GM19035 (cell line): ENCODE results near the gene RNF157.
"Not testable (repeated sequence)": the region's sequence is repeated elsewhere in the genome, so short reads cannot be mapped to it uniquely, and the experiment has no call there.

ENCODE experiments used
- ATAC-seq: cut with Tn5 transposase; IDR thresholded peaks from one replicate; pipeline ENCODE4 v1.9.1; 2021; ENCODE audit not compliant: unreplicated experiment

RNF157 gene

GRCh38 chr17:76270770-76271668 lies 30.7 kb upstream of the RNF157 start:
- peak; percentile 0 for ATAC-seq

DNA sequence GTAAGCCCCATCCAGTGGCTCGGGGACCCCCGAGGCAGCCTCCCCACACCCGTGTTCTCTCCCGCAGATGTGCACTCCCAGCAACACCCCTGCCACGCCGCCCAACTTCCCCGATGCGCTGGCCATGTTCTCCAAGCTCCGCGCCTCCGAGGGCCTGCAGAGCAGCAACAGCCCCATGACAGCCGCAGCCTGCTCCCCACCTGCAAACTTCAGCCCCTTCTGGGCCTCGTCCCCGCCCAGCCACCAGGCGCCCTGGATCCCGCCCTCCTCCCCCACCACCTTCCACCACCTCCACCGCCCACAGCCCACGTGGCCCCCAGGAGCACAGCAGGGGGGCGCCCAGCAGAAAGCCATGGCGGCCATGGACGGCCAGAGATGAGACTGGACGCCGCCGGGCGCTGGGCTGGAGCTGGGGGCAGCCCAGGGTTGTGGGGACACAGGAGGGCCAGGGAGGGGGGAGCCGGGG lies 29.9 kb upstream of the RNF157 start:
- ATAC-seq, result no peak

DNA sequence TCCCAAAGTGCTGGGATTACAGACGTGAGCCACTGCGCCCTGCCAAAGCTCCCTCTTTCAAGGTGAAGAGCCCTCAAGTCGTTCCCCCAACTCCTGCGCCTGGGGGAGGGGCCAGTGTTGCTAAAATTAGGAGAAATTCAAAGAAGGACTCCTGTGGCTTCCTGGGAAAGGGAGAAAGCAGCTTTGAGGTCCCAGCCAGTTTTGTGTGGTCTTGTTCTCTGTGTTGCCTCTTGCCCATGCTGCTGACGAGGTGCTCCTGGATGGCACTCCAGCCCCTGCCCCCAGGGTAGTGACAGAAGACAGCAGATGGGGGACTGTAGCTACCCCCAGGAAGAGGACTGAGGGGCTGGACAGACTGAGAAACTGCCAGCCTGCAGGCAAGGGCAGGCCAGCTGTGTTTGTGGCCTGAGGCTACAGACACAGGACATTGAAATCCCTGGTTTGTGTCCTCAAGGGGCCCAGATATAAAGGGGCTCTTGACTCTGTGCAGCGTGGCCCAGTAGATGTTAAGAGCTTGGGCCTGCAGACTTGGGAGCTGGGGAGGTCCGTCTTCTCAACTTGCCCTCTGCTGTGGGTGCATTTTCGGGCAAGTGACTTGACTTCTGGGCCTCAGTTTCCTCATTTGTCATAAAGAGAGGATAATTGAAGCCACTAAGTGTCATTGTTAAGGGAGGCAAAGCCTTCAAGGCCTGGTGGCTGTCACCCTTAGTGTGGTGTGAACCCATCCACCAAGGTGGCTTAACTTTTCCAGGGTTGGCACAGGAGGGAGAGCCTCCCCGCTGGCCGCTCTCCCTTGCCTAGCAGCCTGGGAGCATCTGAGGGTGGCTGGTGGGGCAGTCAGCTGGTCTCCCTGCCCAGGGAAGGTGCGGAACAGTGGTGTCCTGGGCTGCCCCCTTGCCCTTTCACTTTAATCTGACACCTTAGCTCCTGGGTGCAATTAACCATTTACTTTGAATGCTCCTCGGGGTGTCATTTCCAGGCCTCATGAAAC lies 29.0 kb upstream of the RNF157 start:
- ATAC-seq, result no peak

GRCh38 chr17:76268015-76268749 lies 27.9 kb upstream of the RNF157 start:
- ATAC-seq, result no peak

- not testable (repeated sequence) for ATAC-seq
Measured at GRCh38 chr17:76267581-76268001, 27.3 kb upstream of the RNF157 start.

DNA sequence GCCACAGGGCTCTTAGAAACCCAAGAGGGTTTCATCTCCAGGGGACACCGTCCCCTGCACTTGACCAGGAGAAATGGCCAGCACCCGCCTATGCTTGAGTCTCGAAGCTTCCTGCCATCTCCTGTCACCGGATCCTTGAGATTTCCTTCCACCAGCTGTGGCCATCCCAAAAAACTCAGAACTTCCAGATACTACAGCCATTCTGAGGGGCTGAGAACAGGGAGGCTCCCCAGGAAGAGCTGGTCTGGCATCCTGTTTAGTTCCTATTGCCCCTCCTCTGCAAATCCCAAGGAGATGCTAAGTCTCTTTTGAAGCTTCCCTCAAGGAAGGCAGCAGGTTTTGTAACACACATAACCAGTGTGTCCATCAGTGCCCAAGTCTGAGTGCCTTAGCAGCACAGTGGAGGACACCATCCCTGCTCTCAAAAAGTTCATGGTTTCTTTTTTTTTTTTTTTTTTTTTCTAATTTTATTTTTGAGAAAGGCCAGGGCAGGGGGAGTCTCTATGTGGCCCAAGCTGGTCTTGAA lies 26.8 kb upstream of the RNF157 start:
- ATAC-seq, result no peak

DNA sequence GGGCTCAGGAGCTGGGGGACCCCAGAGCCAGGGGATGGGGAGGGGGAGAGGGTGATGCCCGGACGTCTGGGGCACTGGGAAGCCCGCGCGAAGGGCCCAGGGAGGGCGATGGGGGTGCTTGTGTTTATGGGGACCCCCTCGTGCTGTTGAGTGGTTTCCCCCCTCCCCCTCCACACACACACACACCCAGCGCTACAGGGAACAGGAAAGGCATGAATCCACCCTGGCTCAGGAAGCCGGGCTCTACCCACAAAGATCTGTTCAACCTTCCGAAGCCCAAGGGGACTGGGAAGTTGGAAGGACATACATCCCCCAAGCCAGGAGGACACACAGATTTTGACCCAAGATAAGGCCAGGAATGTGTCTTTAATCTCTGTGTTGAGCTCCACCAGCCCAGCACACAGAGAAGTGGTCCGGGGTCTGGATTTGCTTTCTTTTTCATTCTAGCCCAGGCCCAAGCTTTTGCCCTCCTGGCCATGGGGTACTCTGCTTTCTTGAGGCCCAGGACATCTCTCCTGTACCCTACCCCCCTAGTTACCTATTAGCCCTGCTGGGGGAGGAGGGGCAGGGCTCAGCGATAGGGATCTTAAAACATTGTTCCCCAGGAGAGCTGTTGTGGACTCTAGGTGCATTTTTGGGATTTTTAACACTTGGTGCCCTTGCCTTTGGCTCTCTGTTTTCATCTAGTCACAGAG lies 26.1 kb upstream of the RNF157 start:
- ATAC-seq, result no peak

DNA sequence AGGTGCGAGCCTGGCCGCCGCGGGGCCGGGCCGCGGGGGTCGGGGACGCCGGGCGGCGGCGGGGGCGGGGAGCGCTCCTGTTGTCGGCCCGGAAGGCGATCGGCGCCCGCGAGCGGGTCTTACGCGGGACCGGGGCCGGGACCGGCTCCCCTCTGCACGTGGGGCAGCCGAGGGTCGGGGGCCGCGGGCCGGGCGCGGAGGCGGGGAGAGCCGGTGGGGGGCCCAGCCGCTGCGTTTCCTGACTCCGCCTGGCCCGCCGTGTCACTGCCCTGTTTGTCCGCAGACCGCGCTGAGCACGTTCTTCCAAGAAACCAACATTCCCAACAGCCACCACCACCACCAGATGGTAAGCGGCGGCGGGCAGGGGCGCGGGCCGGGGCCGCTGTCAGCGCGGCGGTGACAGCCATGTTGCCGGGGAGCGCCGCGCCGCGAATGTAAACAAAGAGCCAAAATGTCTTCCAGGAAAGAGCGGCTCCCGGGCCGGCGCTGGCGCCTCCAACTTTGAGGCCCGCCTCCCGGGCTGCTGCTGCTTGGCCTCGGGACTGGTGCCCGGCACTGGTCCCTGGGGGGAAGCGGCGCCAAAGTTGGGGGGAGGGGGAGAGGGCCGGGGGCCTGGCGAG lies 25.4 kb upstream of the RNF157 start:
- ATAC-seq, result no peak

GRCh38 chr17:76264755-76265623 lies 24.7 kb upstream of the RNF157 start, which contains the start of gene UBALD2:
Gene UBALD2, plus strand, starts transcription at chr17:76265348. Its CDS starts 158 bp downstream, at chr17:76265506.
- peak; percentile 82 for ATAC-seq

GRCh38 chr17:76264425-76264754 lies 24.1 kb upstream of the RNF157 start:
- no peak for ATAC-seq

- ATAC-seq, result no peak
Measured at GRCh38 chr17:76263896-76264295, 23.6 kb upstream of the RNF157 start.

DNA sequence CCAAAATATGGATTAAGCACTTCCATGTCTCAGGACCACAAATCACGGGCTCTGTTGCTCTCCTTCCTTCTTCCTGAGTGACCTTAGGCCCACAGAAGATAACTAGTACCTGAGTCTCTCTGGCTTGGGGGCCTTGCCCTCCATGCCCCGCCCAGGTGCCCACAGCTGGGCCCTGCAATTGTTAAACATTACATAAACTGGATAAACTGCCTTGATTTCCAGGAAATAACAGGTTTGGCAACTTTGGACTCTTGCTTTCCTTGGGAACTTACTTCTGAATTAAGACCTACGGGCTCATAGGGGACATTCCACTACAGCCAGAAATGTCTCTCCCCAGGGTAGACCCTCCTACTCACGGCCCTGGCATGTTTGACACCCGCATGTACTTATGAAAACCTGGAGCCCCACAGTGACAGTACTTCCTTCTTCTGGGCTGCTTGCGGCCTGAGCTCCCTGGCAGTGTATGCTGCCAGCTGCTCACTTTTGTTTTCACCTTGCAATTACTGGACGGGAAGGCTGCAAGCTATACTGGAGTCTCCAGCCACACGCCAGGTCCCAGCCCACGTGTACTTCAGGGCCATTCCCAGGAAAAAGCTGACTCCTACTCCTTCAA lies 22.5 kb upstream of the RNF157 start:
- no peak for ATAC-seq

GRCh38 chr17:76261421-76262215 lies 21.3 kb upstream of the RNF157 start:
- no peak for ATAC-seq

DNA sequence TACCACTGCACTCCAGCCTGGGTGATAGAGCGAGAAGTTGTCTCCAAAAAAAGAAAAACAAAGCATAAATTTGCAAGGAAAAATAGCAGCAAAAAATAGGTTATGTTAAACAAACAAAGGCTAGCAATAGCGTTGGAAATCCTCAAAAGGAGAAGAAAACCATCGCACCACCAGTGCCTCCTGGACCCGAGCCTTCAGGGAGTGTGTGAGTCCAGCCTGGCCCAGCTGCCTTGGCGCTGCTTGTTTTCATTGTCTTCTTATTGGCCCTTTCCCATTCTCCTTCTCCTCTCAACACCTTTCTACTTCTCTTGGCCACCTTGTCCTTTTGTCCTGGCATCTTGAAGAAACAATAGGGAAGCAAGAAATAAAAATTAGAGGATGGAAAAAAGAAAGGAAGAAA lies 20.4 kb upstream of the RNF157 start:
- ATAC-seq, result no peak

GRCh38 chr17:76260220-76260619 lies 19.9 kb upstream of the RNF157 start:
- ATAC-seq, result no peak

DNA sequence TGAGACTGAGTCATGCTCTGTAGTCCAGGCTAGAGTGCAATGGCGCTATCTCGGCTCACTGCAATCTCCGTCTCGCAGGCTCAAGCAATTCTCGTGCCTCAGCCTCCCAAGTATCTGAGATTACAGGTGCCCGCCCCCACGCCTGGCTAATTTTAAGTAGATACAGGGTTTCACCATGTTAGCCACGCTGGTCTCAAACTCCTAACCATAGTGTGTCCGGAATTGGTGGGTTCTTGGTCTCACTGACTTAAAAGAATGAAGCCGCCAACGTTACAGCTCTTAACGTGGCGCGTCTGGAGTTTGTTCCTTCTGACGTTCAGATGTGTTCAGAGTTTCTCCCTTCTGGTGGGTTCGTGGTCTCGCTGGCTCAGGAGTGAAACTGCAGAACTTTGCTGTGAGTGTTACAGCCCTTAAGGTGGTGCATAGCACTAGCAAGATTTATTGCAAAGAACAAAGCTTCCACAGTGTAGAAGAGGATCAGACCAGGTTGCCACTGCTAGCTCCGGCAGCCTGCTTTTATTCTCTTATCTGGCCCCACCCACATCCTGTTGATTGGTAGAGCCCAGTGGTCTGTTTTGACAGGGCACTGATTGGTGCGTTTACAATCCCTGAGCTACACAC lies 16.2 kb upstream of the RNF157 start:
- ATAC-seq, result not testable (repeated sequence)
